CD4-positive, CD25-positive, alpha-beta regulatory T cell (primary cell): ENCODE data around the gene DDT. TPM values are rescaled to one million over a fixed set of nuclear protein-coding genes. Genes with fewer than 3 reads are reported as not detected.

ENCODE experiments used
- ATAC-seq, 2 donors: fragments of 150-1000 bp; cut with Tn5 transposase; one replicate each; pipeline ENCODE4 v1.10.0; 2021; ENCODE audit warnings: low read depth in 2 of 2, moderate number of reproducible peaks in 2 of 2, moderate library complexity in 1 of 2
- DNase-seq, 3 donors: peaks; one replicate each; pipeline versions ENCODE4 v3.0.0 to v3.0.0-alpha.2; 2012 to 2022; ENCODE audit warnings: mixed read lengths in 1 of 3
- H3K27ac ChIP-seq: one replicate; pipeline ENCODE4 v1.7.0; 2013; ENCODE audit warnings: mild to moderate bottlenecking, low read length; ENCODE audit not compliant: insufficient read depth, poor library complexity, severe bottlenecking
- H3K27me3 ChIP-seq: one replicate; pipeline ENCODE4 v1.7.0; 2013; ENCODE audit warnings: low read length; ENCODE audit not compliant: control insufficient read depth, insufficient read depth
- H3K36me3 ChIP-seq: one replicate; pipeline ENCODE4 v1.7.0; 2013; ENCODE audit warnings: mild to moderate bottlenecking, low read length, moderate library complexity; ENCODE audit not compliant: control insufficient read depth, insufficient read depth
- H3K4me1 ChIP-seq: 2 replicates; pipeline ENCODE4 v1.7.0; 2013; ENCODE audit warnings: mild to moderate bottlenecking, low read length; ENCODE audit not compliant: insufficient read depth, control insufficient read depth, poor library complexity, severe bottlenecking
- H3K4me3 ChIP-seq: one replicate; pipeline ENCODE4 v1.7.0; 2013; ENCODE audit warnings: low read depth, mild to moderate bottlenecking, low read length, moderate library complexity
- H3K9me3 ChIP-seq, 2 experiments: 1 replicate in 1 of 2; 2 replicates in 1 of 2; pipeline ENCODE4 v1.7.0; 2013; ENCODE audit warnings: low read length in 2 of 2, mild to moderate bottlenecking in 1 of 2, moderate library complexity in 1 of 2; ENCODE audit not compliant: control insufficient read depth in 2 of 2
- H3K27ac Mint-ChIP-seq, 3 donors: one replicate each; pipeline ENCODE4 v1.8.0; 2020 to 2022; ENCODE audit warnings: mild to moderate bottlenecking in 3 of 3, mixed read lengths in 3 of 3, moderate library complexity in 2 of 3
- H3K27me3 Mint-ChIP-seq: one replicate; pipeline ENCODE4 v1.8.0; 2022; ENCODE audit warnings: mild to moderate bottlenecking, mixed read lengths
- H3K36me3 Mint-ChIP-seq: one replicate; pipeline ENCODE4 v1.8.0; 2020; ENCODE audit warnings: mixed read lengths
- H3K4me1 Mint-ChIP-seq, 4 donors: one replicate each; pipeline ENCODE4 v1.8.0; 2020 to 2022; ENCODE audit warnings: mixed read lengths in 4 of 4, mild to moderate bottlenecking in 1 of 4
- H3K4me3 Mint-ChIP-seq, 4 donors: one replicate each; pipeline ENCODE4 v1.8.0; 2020 to 2022; ENCODE audit warnings: mild to moderate bottlenecking in 4 of 4, mixed read lengths in 4 of 4, moderate library complexity in 3 of 4
- H3K9me3 Mint-ChIP-seq, 7 donors: one replicate each; pipeline ENCODE4 v1.8.0; 2020 to 2022; ENCODE audit warnings: mixed read lengths in 7 of 7, mild to moderate bottlenecking in 3 of 7, moderate library complexity in 2 of 7
- polyA plus RNA-seq, 4 donors: library from polyadenylated mRNA; unstranded; fragments of 300-500 nt; fragmentation: Illumina TruSeq; gene quantifications; one replicate each; pipeline ENCODE4 v1.2.3, GENCODE V29; 2021
- total RNA-seq: library from RNA; stranded (reverse); gene quantifications from one replicate; pipeline ENCODE4 v1.2.3, GENCODE V29; 2022

Gene DDT
- total and polyA plus RNA-seq, 5 donors from 2014 or later: 68.0 to 142 (median 124) TPM

DNA sequence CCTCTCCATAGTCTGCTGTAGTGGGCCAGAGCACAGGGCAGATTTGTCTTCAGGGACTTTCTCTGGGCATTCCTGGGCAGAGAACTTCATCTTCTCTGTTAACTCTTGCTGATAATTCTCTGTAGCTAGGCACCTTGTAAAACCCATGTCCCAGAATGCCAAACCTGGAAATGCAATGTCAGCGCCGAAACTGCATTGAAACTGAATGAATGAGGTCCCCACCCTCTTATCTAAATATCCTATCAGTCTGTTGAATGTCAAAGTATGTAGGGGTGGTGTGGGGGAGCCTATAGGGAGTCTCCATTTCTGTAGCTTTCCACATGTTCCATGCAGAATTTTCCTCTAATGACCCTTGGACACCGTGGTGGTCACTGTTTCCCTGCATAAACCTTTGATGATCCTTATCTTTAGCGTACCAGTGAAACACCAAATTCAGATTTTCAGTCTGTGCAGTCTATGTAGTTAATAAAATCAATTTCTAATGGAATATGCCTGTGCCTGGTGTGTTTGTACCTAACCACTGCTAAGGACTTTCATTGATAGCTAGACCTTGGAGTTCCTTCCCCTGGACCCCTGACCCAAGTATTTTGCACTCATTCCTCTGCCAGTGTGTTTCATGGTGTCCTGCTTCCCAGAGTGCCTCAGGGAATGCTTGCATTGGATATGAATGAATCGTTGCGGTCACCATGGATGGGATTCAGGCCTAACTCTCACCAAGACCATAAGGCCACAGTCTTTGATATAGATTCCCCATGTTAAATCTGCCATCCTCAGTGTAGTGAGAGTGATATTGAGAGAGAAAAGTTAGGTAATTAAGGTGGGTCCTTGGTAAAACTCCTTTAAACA is 34.4 kb upstream of the DDT start:
- Histone ChIP-seq H3K4me1 (peaks cover 14% of the 10 kb centered on the region), H3K4me3 (no peak overlapping the region), H3K9me3 (no peaks in the 10 kb centered on the region), H3K36me3 (no peaks in the 10 kb centered on the region), H3K27ac (no peak overlapping the region), H3K27me3 (no peaks in the 10 kb centered on the region)
- no peak for ATAC-seq
- DNase-seq: no peak
- peaks cover 4 to 28% (median 10%) of the 10 kb centered on the region in 4 donors for H3K4me1 Mint-ChIP-seq
- peak overlapping the region in 1 of 4 donors; percentile 99 for H3K4me3 Mint-ChIP-seq
- H3K27ac Mint-ChIP-seq: peak overlapping the region in 1 of 3 donors; percentile 11
- H3K36me3 Mint-ChIP-seq: no peaks in the 10 kb centered on the region
- H3K9me3 Mint-ChIP-seq: peaks cover 0 to 1% (median 0%) of the 10 kb centered on the region in 7 donors
- H3K27me3 Mint-ChIP-seq: no peaks in the 10 kb centered on the region

- Histone ChIP-seq H3K4me3 (no peak overlapping the region), H3K27me3 (no peaks in the 10 kb centered on the region), H3K36me3 (no peaks in the 10 kb centered on the region), H3K27ac (no peak overlapping the region), H3K4me1 (peaks cover 14% of the 10 kb centered on the region), H3K9me3 (no peaks in the 10 kb centered on the region)
- ATAC-seq (no peak), DNase-seq (no peak)
- peaks cover 4 to 23% (median 6%) of the 10 kb centered on the region in 4 donors for H3K4me1 Mint-ChIP-seq
- no peaks in the 10 kb centered on the region for H3K27me3 Mint-ChIP-seq
- H3K9me3 Mint-ChIP-seq: peaks cover 0 to 1% (median 0%) of the 10 kb centered on the region in 7 donors
- no peaks in the 10 kb centered on the region for H3K36me3 Mint-ChIP-seq
- H3K27ac Mint-ChIP-seq: no peak overlapping the region
- H3K4me3 Mint-ChIP-seq: no peak overlapping the region
These were observed 33.7 kb upstream of the DDT start for GRCh38 chr22:24008022-24008283.

DNA sequence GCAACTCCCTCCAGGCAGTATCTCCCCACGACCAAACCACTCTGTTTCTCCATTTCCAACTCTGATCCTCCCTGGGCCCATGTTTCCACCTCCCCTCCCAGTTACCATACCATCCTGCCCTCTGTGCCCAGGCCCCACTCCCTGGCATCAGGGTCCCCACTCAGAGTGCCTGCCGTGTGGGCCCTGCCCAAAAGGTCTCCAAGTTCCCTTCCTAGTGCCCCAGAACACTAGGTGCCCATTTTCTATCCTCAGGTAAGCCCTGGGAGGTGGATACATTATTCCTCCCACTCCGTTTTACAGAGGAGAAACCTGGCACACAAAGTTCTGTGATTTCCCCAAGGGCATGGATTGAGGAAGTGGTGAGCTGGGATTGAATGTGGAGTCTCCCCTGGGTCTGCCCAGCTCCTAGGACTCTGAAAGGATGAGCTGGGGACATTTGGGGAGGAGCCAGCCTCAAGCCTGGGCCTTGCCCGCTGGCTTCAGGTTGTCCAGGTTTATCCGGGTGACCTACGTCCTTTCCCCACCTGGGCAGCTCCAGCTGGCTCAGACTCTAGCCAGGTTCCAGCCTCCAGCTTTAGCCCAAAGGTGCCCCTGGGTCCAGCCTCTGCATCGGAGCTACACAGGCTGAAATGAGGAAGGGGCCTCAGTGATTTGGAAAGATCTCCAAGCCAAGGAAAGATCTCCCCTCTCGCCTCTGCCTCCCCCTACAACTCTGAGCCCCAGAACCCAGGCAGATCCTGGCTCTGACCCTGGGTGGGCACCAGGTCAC is 33.2 kb upstream of the DDT start:
- no peaks in the 10 kb centered on the region for H3K27me3 Mint-ChIP-seq
- no peak overlapping the region for H3K4me3 Mint-ChIP-seq
- Histone ChIP-seq H3K36me3 (no peaks in the 10 kb centered on the region), H3K27ac (no peak overlapping the region), H3K4me1 (peaks cover 12% of the 10 kb centered on the region), H3K9me3 (no peaks in the 10 kb centered on the region), H3K27me3 (no peaks in the 10 kb centered on the region), H3K4me3 (no peak overlapping the region)
- H3K9me3 Mint-ChIP-seq: peaks cover 0 to 1% (median 0%) of the 10 kb centered on the region in 7 donors
- H3K27ac Mint-ChIP-seq: peak overlapping the region in 1 of 3 donors; percentile 9
- H3K36me3 Mint-ChIP-seq: no peaks in the 10 kb centered on the region
- no peak for DNase-seq
- ATAC-seq: no peak
- H3K4me1 Mint-ChIP-seq: peaks cover under 1 to 19% (median 4%) of the 10 kb centered on the region in 4 donors

GRCh38 chr22:24006914-24007214 is 32.6 kb upstream of the DDT start:
- peaks cover 3% of the 10 kb centered on the region for H3K27me3 Mint-ChIP-seq

DNA sequence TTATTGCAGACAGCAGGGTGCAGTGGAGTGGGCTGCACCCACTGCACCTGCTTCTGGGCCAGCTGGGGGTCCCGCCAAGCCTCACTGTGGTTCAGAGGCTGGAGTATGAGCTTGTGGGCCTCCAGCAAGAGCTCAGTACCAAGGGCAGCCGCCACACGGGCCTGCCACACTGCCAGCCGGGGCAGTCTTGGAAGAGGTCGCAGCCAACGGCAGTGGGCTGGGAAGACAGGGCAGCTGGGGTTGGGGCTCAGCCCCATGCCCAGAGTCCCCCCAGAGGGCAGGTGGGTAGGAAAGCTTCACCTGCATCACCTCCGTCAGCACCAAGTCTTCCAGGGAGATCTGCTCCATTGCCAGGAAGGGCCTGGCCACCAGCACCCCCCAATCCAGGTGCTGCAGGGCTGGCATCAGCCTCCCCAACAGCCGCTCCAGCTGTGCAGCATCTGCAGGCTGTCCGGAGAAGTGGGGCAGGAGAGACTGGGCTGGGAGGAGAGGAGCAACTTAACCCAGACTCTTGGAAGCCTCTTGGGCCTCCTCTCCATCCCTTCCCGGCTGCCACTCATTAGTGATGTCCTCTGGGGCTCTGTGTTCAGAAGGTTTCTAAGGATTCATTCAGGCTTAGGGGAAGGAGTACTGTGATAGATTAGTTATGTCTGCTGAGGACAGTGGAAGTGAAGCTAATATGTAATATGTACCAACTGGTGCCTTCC is 32.1 kb upstream of the DDT start:
- H3K36me3 Mint-ChIP-seq: no peaks in the 10 kb centered on the region
- H3K27ac ChIP-seq: no peak overlapping the region
- peak overlapping the region in 2 of 3 donors; percentile 9 to 68 for H3K27ac Mint-ChIP-seq
- H3K27me3 ChIP-seq: no peaks in the 10 kb centered on the region
- H3K4me1 Mint-ChIP-seq: peaks cover 0 to 10% (median 1%) of the 10 kb centered on the region in 4 donors
- H3K36me3 ChIP-seq: no peaks in the 10 kb centered on the region
- no peaks in the 10 kb centered on the region for H3K9me3 ChIP-seq
- H3K27me3 Mint-ChIP-seq: peaks cover 4% of the 10 kb centered on the region
- no peak overlapping the region for H3K4me3 ChIP-seq
- ATAC-seq: no peak
- no peak for DNase-seq
- no peak overlapping the region for H3K4me3 Mint-ChIP-seq
- peaks cover 1% of the 10 kb centered on the region for H3K4me1 ChIP-seq
- peaks cover 0 to 1% (median 0%) of the 10 kb centered on the region in 7 donors for H3K9me3 Mint-ChIP-seq

More at GRCh38 chr22:24006914-24007214, 32.6 kb upstream of the DDT start:
- Histone ChIP-seq H3K4me1 (peaks cover 6% of the 10 kb centered on the region), H3K9me3 (no peaks in the 10 kb centered on the region), H3K27ac (no peak overlapping the region), H3K36me3 (no peaks in the 10 kb centered on the region), H3K27me3 (no peaks in the 10 kb centered on the region), H3K4me3 (no peak overlapping the region)
- Mint-ChIP-seq H3K36me3 (no peaks in the 10 kb centered on the region), H3K9me3 (peaks cover 0 to 1% (median 0%) of the 10 kb centered on the region in 7 donors), H3K4me1 (peaks cover 0 to 14% (median 1%) of the 10 kb centered on the region in 4 donors), H3K4me3 (no peak overlapping the region), H3K27ac (peak overlapping the region in 1 of 3 donors; percentile 9)
- ATAC-seq (no peak), DNase-seq (no peak)

GRCh38 chr22:24005201-24005600 is 31.0 kb upstream of the DDT start, which contains the start of gene GSTT4:
TSS of gene GSTT4 (minus strand) at chr22:24005453. CDS start at chr22:24005356, 97 bp downstream.
- peaks cover 0 to 1% (median 0%) of the 10 kb centered on the region in 4 donors for H3K4me1 Mint-ChIP-seq
- no peaks in the 10 kb centered on the region for H3K27me3 ChIP-seq
- no peak within 1 kb of the TSS for H3K27ac ChIP-seq
- peak within 1 kb of the TSS in 1 of 3 donors; percentile 68 for H3K27ac Mint-ChIP-seq
- no peak within 1 kb of the TSS for H3K4me3 ChIP-seq
- DNase-seq (no peak), ATAC-seq (no peak)
- no peaks in the 10 kb centered on the region for H3K36me3 ChIP-seq
- H3K4me1 ChIP-seq: no peaks in the 10 kb centered on the region
- no peak within 1 kb of the TSS for H3K4me3 Mint-ChIP-seq
- no peaks in the 10 kb centered on the region for H3K9me3 Mint-ChIP-seq
- H3K9me3 ChIP-seq: no peaks in the 10 kb centered on the region
- peaks cover 4% of the 10 kb centered on the region for H3K27me3 Mint-ChIP-seq
- no peaks in the 10 kb centered on the region for H3K36me3 Mint-ChIP-seq

GRCh38 chr22:24003887-24004286 is 29.6 kb upstream of the DDT start:
- Mint-ChIP-seq H3K4me1 (no peaks in the 10 kb centered on the region), H3K9me3 (no peaks in the 10 kb centered on the region), H3K4me3 (no peak overlapping the region), H3K27me3 (peaks cover 4% of the 10 kb centered on the region), H3K36me3 (no peaks in the 10 kb centered on the region), H3K27ac (no peak overlapping the region)
- no peaks in the 10 kb centered on the region for H3K4me1 ChIP-seq
- no peak overlapping the region for H3K4me3 ChIP-seq
- no peak overlapping the region for H3K27ac ChIP-seq
- no peak for DNase-seq
- H3K27me3 ChIP-seq: no peaks in the 10 kb centered on the region
- no peak for ATAC-seq
- H3K9me3 ChIP-seq: no peaks in the 10 kb centered on the region
- no peaks in the 10 kb centered on the region for H3K36me3 ChIP-seq
